Bronchial epithelial cell (primary cell): ENCODE measurements around the gene IRF2. TPM values are rescaled to one million over a fixed set of nuclear protein-coding genes. Genes with fewer than 3 reads are reported as not detected.

Experiments used
- DNase-seq: peaks from one replicate; pipeline ENCODE4 v3.0.0-alpha.2; 2010; ENCODE audit warnings: low read depth
- FAIRE-seq: peaks from 2 replicates; lab custom pipeline; 2011; peaks lifted over from hg19 to GRCh38; lab: Jason Lieb, UNC
- H3K27me3 ChIP-seq: 2 replicates; pipeline ENCODE4 v1.5.1; 2011; ENCODE audit warnings: low read length; ENCODE audit not compliant: control insufficient read depth, insufficient read depth
- H3K36me3 ChIP-seq: 2 replicates; pipeline ENCODE4 v1.5.1; 2011; ENCODE audit warnings: low read length; ENCODE audit not compliant: control insufficient read depth, insufficient read depth
- H3K4me3 ChIP-seq: 2 replicates; pipeline ENCODE4 v1.5.1; 2011; ENCODE audit warnings: mild to moderate bottlenecking, low read depth, low read length, control low read depth
- total RNA-seq: library from RNA; depleted of rRNA; stranded (reverse); fragments of >200 nt; gene quantifications from 2 replicates; pipeline ENCODE4 v1.2.1, GENCODE V29; 2014
- TF ChIP-seq, protein P1 (sequence below): IDR thresholded peaks from 2 replicates; pipeline ENCODE4 v1.5.1; 2011; ENCODE audit warnings: mild to moderate bottlenecking, moderate library complexity, low read length, control low read depth, inconsistent platforms; ENCODE audit not compliant: insufficient read depth, severe bottlenecking

The IRF2 gene
- total RNA-seq = 15.2 and 16.1 TPM in 2 replicates

DNA sequence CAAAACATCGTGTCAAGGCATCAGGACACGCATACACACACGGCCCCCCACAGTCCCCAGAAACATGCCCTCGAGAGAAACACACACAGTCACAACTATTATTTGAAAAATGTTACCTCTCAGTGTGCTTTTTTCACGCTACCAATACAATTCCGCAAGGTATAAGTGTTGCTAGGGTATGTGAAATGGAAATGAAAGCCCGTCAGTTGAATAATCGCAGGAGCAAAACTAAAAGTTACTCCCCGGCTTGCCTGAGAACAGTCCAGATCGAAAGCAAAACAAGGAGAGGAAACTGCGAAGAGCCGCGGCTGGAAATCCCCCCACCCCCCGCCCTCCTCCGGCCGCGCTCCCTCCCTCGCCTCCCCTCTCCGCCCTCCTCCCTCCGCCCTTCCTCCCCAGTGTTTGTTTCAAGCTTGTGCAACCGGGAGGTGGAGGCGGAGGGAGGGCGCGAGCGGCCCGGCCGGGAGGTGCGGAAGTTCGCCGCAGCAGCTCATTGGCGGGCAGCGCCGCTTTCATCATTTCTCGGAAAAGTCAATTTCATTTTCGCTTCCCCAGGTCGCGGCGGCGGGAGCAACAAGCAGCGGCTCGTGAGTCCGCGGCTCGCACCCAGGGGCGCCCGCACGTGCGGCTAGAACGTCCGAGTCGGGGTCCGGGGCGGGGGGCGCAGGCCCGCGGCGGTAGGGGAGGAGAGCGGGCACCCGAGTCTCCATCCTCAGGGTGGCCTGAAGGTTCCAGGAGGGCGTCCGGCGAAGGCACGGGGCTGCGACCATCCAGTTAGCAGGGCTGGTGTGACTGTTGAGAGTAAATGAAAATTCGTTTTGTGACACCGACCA is at the start of gene IRF2:
Gene IRF2, minus strand, starts transcription at position 288 of the 833 bp plus-strand sequence. CDS start 45,486 bp downstream, outside the sequence.
- Histone ChIP-seq H3K27me3 (no peaks in the 10 kb centered on the region), H3K36me3 (no peaks in the 10 kb centered on the region), H3K4me3 (peak within 1 kb of the TSS; percentile 66)
- TF ChIP-seq, protein P1, sequence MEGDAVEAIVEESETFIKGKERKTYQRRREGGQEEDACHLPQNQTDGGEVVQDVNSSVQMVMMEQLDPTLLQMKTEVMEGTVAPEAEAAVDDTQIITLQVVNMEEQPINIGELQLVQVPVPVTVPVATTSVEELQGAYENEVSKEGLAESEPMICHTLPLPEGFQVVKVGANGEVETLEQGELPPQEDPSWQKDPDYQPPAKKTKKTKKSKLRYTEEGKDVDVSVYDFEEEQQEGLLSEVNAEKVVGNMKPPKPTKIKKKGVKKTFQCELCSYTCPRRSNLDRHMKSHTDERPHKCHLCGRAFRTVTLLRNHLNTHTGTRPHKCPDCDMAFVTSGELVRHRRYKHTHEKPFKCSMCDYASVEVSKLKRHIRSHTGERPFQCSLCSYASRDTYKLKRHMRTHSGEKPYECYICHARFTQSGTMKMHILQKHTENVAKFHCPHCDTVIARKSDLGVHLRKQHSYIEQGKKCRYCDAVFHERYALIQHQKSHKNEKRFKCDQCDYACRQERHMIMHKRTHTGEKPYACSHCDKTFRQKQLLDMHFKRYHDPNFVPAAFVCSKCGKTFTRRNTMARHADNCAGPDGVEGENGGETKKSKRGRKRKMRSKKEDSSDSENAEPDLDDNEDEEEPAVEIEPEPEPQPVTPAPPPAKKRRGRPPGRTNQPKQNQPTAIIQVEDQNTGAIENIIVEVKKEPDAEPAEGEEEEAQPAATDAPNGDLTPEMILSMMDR = no peak
- peak; percentile 90 for DNase-seq
- no peak for FAIRE-seq

DNA sequence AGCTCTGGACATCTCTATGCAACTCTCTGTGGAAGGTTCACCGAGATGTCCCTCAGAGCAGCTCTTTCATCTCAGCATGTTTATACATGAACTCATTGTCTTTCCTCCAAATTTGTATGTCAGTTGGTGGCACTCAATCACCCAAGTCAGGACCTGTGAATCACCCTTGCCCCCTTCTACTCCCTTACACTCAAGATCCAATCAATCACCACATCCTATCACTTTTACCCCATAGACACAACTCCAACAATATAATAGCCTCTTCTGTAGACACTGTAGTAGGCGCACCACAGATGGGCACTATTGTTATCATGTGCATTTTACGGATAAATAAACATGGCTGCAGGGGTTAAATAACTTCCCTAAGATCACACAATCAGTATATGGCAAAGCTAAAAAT is 41.3 kb upstream of the IRF2 start:
- H3K4me3 ChIP-seq = no peak overlapping the region
- FAIRE-seq (no peak), DNase-seq (no peak)
- peaks cover 2% of the 10 kb centered on the region for H3K27me3 ChIP-seq
- TF ChIP-seq, protein P1 = no peak
- H3K36me3 ChIP-seq = no peaks in the 10 kb centered on the region

DNA sequence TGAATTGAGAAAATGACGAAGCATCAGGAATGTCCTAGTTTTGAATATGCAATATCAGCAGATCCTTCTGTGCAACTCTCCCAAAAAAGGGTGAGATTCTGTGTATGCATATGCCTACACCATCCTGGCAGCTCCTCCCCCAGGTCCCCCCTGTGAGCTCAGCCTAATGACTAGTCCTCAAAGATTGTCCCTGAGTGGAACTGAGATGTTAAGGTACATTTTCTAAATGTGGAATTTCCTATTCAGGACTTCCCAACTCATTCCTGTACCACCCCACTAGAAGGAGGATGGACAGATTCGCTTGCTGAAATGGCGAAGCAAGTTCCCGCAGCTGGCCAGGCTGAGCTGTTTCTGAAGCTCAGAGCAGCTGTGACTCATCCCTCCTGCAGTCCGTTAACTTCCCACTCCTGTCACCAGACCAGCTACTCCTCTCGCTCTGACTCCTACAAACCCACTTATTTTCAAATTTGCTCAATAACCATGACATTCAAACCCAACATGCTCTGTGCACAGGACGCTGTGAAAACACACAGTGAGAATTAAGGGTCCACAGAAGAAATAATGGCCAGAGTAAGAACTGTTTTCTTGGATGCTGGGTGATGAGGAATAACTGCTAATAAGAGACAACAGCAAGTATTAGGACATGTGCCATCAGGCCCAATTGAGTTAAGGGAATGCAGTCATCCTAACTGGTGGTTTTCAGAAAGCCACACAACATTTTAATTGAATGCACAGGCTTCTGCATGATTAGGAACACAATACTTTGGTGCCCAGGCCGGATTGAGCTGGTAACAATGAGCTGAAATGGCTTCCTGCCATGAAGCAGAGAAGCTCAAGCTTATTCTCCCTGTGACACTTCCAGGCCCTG is 40.0 kb upstream of the IRF2 start:
- H3K27me3 ChIP-seq = peaks cover 2% of the 10 kb centered on the region
- no peak overlapping the region for H3K4me3 ChIP-seq
- DNase-seq (peak; percentile 72), FAIRE-seq (no peak)
- H3K36me3 ChIP-seq = no peaks in the 10 kb centered on the region
- TF ChIP-seq, protein P1 = no peak

DNA sequence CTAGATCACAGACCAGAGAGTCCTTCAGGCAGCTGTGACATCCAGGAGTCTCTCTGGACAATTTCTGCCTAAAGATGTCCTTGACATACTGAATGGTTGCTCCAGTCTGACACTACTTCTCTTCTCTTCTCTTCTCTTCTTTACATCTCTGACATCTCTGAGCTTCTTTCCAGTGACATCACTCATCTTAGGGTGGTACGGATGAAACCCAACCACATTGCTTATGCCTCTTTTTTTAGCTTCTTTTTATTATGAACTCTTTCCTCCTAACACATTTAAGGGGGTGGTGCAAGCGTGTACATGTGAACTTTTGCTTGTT is 39.4 kb upstream of the IRF2 start:
- no peak for FAIRE-seq
- Histone ChIP-seq H3K4me3 (no peak overlapping the region), H3K27me3 (peaks cover 2% of the 10 kb centered on the region), H3K36me3 (no peaks in the 10 kb centered on the region)
- DNase-seq = no peak
- TF ChIP-seq, protein P1 = no peak

DNA sequence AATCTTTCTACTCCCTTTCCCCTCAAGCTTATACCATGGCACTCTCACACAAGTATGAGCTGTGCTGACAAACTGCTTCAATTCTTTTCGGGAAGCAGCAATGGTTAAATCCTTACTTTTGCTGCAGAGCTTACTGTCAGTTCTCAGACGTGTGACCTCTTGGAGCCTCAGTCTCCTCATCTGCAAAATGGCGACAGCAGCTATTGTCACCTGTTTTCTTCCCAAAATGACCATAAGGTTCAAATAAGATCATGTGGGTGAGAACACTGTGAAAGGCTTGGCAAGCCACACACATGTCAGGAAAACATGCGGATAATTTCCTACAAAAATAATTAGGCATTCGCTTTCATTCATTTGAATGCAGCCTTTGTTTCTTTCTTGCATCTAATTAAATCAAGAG is 36.8 kb upstream of the IRF2 start:
- no peaks in the 10 kb centered on the region for H3K36me3 ChIP-seq
- TF ChIP-seq, protein P1 = no peak
- DNase-seq (no peak), FAIRE-seq (no peak)
- H3K4me3 ChIP-seq = no peak overlapping the region
- peaks cover 2% of the 10 kb centered on the region for H3K27me3 ChIP-seq
